SK-MEL-5 (cell line): ENCODE measurements around the gene NOTCH2. TPM values are rescaled to one million over a fixed set of nuclear protein-coding genes. Genes with fewer than 3 reads are reported as not detected.
"Not testable (repeated sequence)": the region's sequence is repeated elsewhere in the genome, so short reads cannot be mapped to it uniquely, and the experiment has no call there.

Source experiments
- DNase-seq: peaks from one replicate; pipeline ENCODE4 v3.0.0-alpha.2; 2016; ENCODE audit warnings: low read depth, low spot score
- in situ Hi-C: cut with HindIII; loops from 2 replicates; pipeline ENCODE4 v1.10.0; 2016; ENCODE audit warnings: low sequenced_read_pairs, high pct_unique_total_duplicates, low pct_unique_long_range_greater_than_20kb
- total RNA-seq: library from RNA; depleted of rRNA; stranded (reverse); fragments of >200 nt; shearing (Covaris generic); gene quantifications from 2 replicates; pipeline ENCODE4 v1.2.3, GENCODE V29; 2014

NOTCH2 gene
- total RNA-seq, 1 experiment from 2014 or later = 41.9 TPM

GRCh38 chr1:120092232-120093218, 23.1 kb upstream of the NOTCH2 start:
- in situ Hi-C loops, DNase-seq: not testable (repeated sequence)

- in situ Hi-C loops, DNase-seq: not testable (repeated sequence)
These were observed 21.4 kb upstream of the NOTCH2 start for GRCh38 chr1:120090830-120091229.

- peak; percentile 22 for DNase-seq
- in situ Hi-C loops = not testable (repeated sequence)
These were observed 18.5 kb upstream of the NOTCH2 start for GRCh38 chr1:120087959-120088358.

- in situ Hi-C loops, DNase-seq: not testable (repeated sequence)
These were observed 405 bp upstream of the NOTCH2 start for GRCh38 chr1:120069920-120070214.

GRCh38 chr1:120068683-120069066, 787 bp downstream of the NOTCH2 start:
- DNase-seq, in situ Hi-C loops: not testable (repeated sequence)

GRCh38 chr1:120048208-120048607, 21.3 kb downstream of the NOTCH2 start:
- in situ Hi-C loops, DNase-seq: not testable (repeated sequence)

- in situ Hi-C loops, DNase-seq: not testable (repeated sequence)
These were observed 27.7 kb downstream of the NOTCH2 start for GRCh38 chr1:120041771-120042170.

- not testable (repeated sequence) for DNase-seq
These were observed 37.2 kb downstream of the NOTCH2 start for GRCh38 chr1:120032253-120032652.

GRCh38 chr1:120023791-120024190, 45.7 kb downstream of the NOTCH2 start:
- in situ Hi-C loops, DNase-seq: not testable (repeated sequence)

More at GRCh38 chr1:120032253-120032652, 37.2 kb downstream of the NOTCH2 start:
- in situ Hi-C loops = not testable (repeated sequence)

- DNase-seq, in situ Hi-C loops: not testable (repeated sequence)
These were observed 54.5 kb downstream of the NOTCH2 start for GRCh38 chr1:120014978-120015377.

GRCh38 chr1:120008320-120008719, 61.1 kb downstream of the NOTCH2 start:
- in situ Hi-C loops = not testable (repeated sequence)

GRCh38 chr1:120007850-120008249, 61.6 kb downstream of the NOTCH2 start:
- DNase-seq, in situ Hi-C loops: not testable (repeated sequence)

More at GRCh38 chr1:120008320-120008719, 61.1 kb downstream of the NOTCH2 start:
- not testable (repeated sequence) for DNase-seq

- in situ Hi-C loops, DNase-seq: not testable (repeated sequence)
These were observed 68.4 kb downstream of the NOTCH2 start for GRCh38 chr1:120001035-120001434.

- in situ Hi-C loops, DNase-seq: not testable (repeated sequence)
These were observed 72.6 kb downstream of the NOTCH2 start for GRCh38 chr1:119996731-119997312.

GRCh38 chr1:119995975-119996374, 73.5 kb downstream of the NOTCH2 start:
- DNase-seq, in situ Hi-C loops: not testable (repeated sequence)

- in situ Hi-C loops = no loop called here
These were observed 81.0 kb downstream of the NOTCH2 start for GRCh38 chr1:119988306-119989062.

GRCh38 chr1:119987686-119988085, 81.8 kb downstream of the NOTCH2 start:
- DNase-seq = no peak
- in situ Hi-C loops = no loop called here

More at GRCh38 chr1:119988306-119989062, 81.0 kb downstream of the NOTCH2 start:
- DNase-seq = no peak

- no peak for DNase-seq
- in situ Hi-C loops = no loop called here
These were observed 82.3 kb downstream of the NOTCH2 start for GRCh38 chr1:119987112-119987511.
